T-cell (primary cell): Measurements from ENCODE around the gene UROC1. TPM values are rescaled to one million over a fixed set of nuclear protein-coding genes. Genes with fewer than 3 reads are reported as not detected.

Experiments used
- ATAC-seq, 4 experiments: fragments of 200-7000 bp in 3 of 4; fragments of 150-1000 bp in 1 of 4; cut with Tn5 transposase; replicated peaks in 1 of 4; 1 replicate in 3 of 4; 2 replicates in 1 of 4; pipeline ENCODE4 v1.10.0; 2021; ENCODE audit warnings: moderate library complexity in 3 of 4, mild to moderate bottlenecking in 2 of 4, moderate number of reproducible peaks in 1 of 4
- CTCF ChIA-PET, 2 donors: fragments of 300-600 bp; sonication (Branson Sonifier 250); formaldehyde crosslinking; loops; one replicate each; lab custom pipeline; 2022; ENCODE audit warnings: antibody characterized with exemption in 2 of 2; lab: Charles Lee
- POLR2A ChIA-PET, 2 donors: fragments of 300-600 bp; sonication (Branson Sonifier 250); formaldehyde crosslinking; loops; one replicate each; lab custom pipeline; 2022; ENCODE audit warnings: antibody characterized with exemption in 2 of 2; lab: Charles Lee
- DNase-seq, 35 experiments: peaks; one replicate each; pipeline versions ENCODE4 v3.0.0 to v3.0.0-alpha.2; 2013 to 2023
- H3K27ac ChIP-seq: one replicate; pipeline ENCODE4 v1.5.1; 2013; ENCODE audit warnings: low read length
- H3K27me3 ChIP-seq, 2 experiments: replicated peaks in 1 of 2; 1 replicate in 1 of 2; 2 replicates in 1 of 2; pipeline versions ENCODE4 v1.6.1 to v1.7.0; 2013; ENCODE audit warnings: low read length in 1 of 2, mixed read lengths in 1 of 2; ENCODE audit not compliant: control insufficient read depth in 2 of 2, insufficient read depth in 2 of 2; ENCODE audit errors: extremely low read depth in 1 of 2
- H3K36me3 ChIP-seq, 2 donors: 1 replicate in 1 of 2; 2 replicates in 1 of 2; pipeline versions ENCODE4 v1.6.1 to v1.7.0; 2013; ENCODE audit warnings: low read length in 1 of 2; ENCODE audit not compliant: control insufficient read depth in 2 of 2, insufficient read depth in 1 of 2; ENCODE audit errors: extremely low read depth in 1 of 2
- H3K4me1 ChIP-seq, 2 experiments: 1 replicate in 1 of 2; 2 replicates in 1 of 2; pipeline versions ENCODE4 v1.6.1 to v1.7.0; 2013; ENCODE audit warnings: low read length in 2 of 2, mixed read lengths in 1 of 2; ENCODE audit not compliant: insufficient read depth in 2 of 2, control insufficient read depth in 1 of 2; ENCODE audit errors: extremely low read depth in 1 of 2
- H3K4me3 ChIP-seq, 2 donors: 1 replicate in 1 of 2; 2 replicates in 1 of 2; pipeline versions ENCODE4 v1.5.1 to v1.7.0; 2013; ENCODE audit warnings: mild to moderate bottlenecking in 2 of 2, low read length in 1 of 2, moderate library complexity in 1 of 2; ENCODE audit not compliant: control insufficient read depth in 1 of 2; ENCODE audit errors: extremely low read depth in 1 of 2
- H3K9me3 ChIP-seq: 2 replicates; pipeline ENCODE4 v1.7.0; 2013
- H3K27ac Mint-ChIP-seq, 2 donors: one replicate each; pipeline ENCODE4 v1.8.0; 2020 to 2021; ENCODE audit warnings: mild to moderate bottlenecking in 2 of 2, mixed read lengths in 2 of 2
- H3K27me3 Mint-ChIP-seq, 2 donors: one replicate each; pipeline ENCODE4 v1.8.0; 2021 to 2022; ENCODE audit warnings: mixed read lengths in 2 of 2
- H3K36me3 Mint-ChIP-seq: one replicate; pipeline ENCODE4 v1.8.0; 2021; ENCODE audit warnings: mixed read lengths
- H3K4me1 Mint-ChIP-seq, 3 donors: one replicate each; pipeline ENCODE4 v1.8.0; 2020 to 2022; ENCODE audit warnings: mixed read lengths in 3 of 3, mild to moderate bottlenecking in 1 of 3
- H3K4me3 Mint-ChIP-seq, 3 donors: one replicate each; pipeline ENCODE4 v1.8.0; 2020 to 2022; ENCODE audit warnings: mild to moderate bottlenecking in 3 of 3, mixed read lengths in 3 of 3, moderate library complexity in 3 of 3
- H3K9me3 Mint-ChIP-seq, 3 donors: one replicate each; pipeline ENCODE4 v1.8.0; 2020 to 2022; ENCODE audit warnings: mixed read lengths in 3 of 3
- WGBS: methylation state at CpG from one replicate; pipeline ENCODE4 v1.1.5; 2013; ENCODE audit warnings: missing lambda C conversion rate; ENCODE audit not compliant: insufficient coverage; 5-methylcytosine and 5-hydroxymethylcytosine counted together
- total RNA-seq, 35 experiments: library from RNA in 6 of 35; stranded (reverse) in 6 of 35; fragments of 120-200 nt in 1 of 35; gene quantifications; one replicate each; pipeline versions ENCODE4 v1.2.1 to v1.2.4 and lab custom pipeline; 2013 to 2026

The UROC1 gene
- total RNA-seq, 5 donors from 2014 or later (not counting 1 experiment from before 2014, with no cell fraction given): 0.09 TPM; not detected in 4

- Mint-ChIP-seq H3K36me3 (peaks cover 44% of the 10 kb centered on the region), H3K4me3 (no peak overlapping the region), H3K4me1 (no peaks in the 10 kb centered on the region), H3K9me3 (no peaks in the 10 kb centered on the region), H3K27ac (peak overlapping the region in 1 of 2 donors; percentile 44), H3K27me3 (no peaks in the 10 kb centered on the region)
- ChIA-PET CTCF (no interaction called here), POLR2A (no interaction called here)
- Histone ChIP-seq H3K4me1 (no peaks in the 10 kb centered on the region), H3K4me3 (no peak overlapping the region), H3K9me3 (no peaks in the 10 kb centered on the region), H3K27ac (no peak overlapping the region), H3K27me3 (no peaks in the 10 kb centered on the region), H3K36me3 (peaks cover 12 to 58% of the 10 kb centered on the region in 2 donors)
- ATAC-seq (no peak), DNase-seq (peak in 1 of 35 experiments; percentile 3)
- WGBS: 99% methylated on average over 10 of the region's 12 CpGs
Observed at GRCh38 chr3:126439968-126440708, 77.4 kb downstream of the UROC1 start.

DNA sequence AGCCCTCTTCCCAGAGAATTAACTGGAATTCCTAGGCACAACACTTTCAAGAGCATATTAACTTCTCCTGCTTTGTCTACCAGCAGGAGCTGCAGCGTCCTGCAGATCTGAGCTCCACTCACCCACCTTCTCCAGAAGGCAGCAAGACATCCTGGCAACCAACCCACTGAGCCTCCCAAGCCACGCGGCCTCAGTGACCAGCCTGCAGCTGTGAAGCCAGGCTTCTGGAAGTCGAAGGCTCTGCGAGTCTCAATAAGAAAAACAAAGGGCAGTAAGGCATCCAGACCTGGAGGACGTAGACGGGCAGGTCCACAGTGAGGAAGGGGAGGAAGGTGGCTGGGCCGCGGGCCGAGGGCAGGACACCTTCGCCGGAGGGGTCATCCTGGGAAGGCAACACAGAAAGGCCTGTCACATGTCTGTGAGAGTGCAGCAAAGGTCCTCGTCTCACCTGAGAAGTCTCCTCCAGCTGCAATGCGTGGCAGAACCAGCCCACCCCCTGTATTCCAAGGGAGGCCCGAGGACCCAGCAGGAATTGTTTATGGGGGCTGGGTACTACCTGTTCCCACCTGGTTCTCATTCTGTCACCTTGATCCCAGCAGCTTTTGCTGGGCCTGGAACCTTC is 78.1 kb downstream of the UROC1 start:
- no peaks in the 10 kb centered on the region for H3K4me1 Mint-ChIP-seq
- DNase-seq (peak in 1 of 35 experiments; percentile 3), ATAC-seq (no peak)
- Histone ChIP-seq H3K27me3 (no peaks in the 10 kb centered on the region), H3K36me3 (peaks cover 15 to 62% of the 10 kb centered on the region in 2 donors), H3K4me1 (no peaks in the 10 kb centered on the region), H3K4me3 (no peak overlapping the region), H3K9me3 (no peaks in the 10 kb centered on the region), H3K27ac (no peak overlapping the region)
- POLR2A ChIA-PET: no interaction called here
- no peaks in the 10 kb centered on the region for H3K27me3 Mint-ChIP-seq
- no peak overlapping the region for H3K27ac Mint-ChIP-seq
- CTCF ChIA-PET: interaction anchor here in 1 of 2 donors (0.7 kb wide), 1 partner anchor 575 kb away, joined by 3 read pairs; no protein-coding TSS in a partner anchor
- H3K36me3 Mint-ChIP-seq: peaks cover 50% of the 10 kb centered on the region
- no peaks in the 10 kb centered on the region for H3K9me3 Mint-ChIP-seq
- WGBS: 98% methylated on average over 10 of the region's 15 CpGs
- no peak overlapping the region for H3K4me3 Mint-ChIP-seq

- Histone ChIP-seq H3K36me3 (peaks cover 15 to 62% of the 10 kb centered on the region in 2 donors), H3K4me1 (no peaks in the 10 kb centered on the region), H3K27ac (no peak overlapping the region), H3K27me3 (no peaks in the 10 kb centered on the region), H3K4me3 (no peak overlapping the region), H3K9me3 (no peaks in the 10 kb centered on the region)
- Mint-ChIP-seq H3K27me3 (no peaks in the 10 kb centered on the region), H3K4me1 (no peaks in the 10 kb centered on the region), H3K27ac (no peak overlapping the region), H3K4me3 (no peak overlapping the region), H3K9me3 (no peaks in the 10 kb centered on the region), H3K36me3 (peaks cover 52% of the 10 kb centered on the region)
- POLR2A ChIA-PET: no interaction called here
- 100% methylated on average over 8 of the region's 10 CpGs for WGBS
- CTCF ChIA-PET: interaction anchor here in 1 of 2 donors (0.7 kb wide), 1 partner anchor 574 kb away, joined by 3 read pairs; no protein-coding TSS in a partner anchor
- peak in 1 of 35 experiments; percentile 3 for DNase-seq
- ATAC-seq: no peak
Observed at GRCh38 chr3:126438746-126439145, 78.8 kb downstream of the UROC1 start.

GRCh38 chr3:126438186-126438585 is 79.4 kb downstream of the UROC1 start:
- Mint-ChIP-seq H3K4me3 (no peak overlapping the region), H3K4me1 (no peaks in the 10 kb centered on the region), H3K9me3 (no peaks in the 10 kb centered on the region), H3K36me3 (peaks cover 53% of the 10 kb centered on the region), H3K27ac (no peak overlapping the region), H3K27me3 (no peaks in the 10 kb centered on the region)
- no peaks in the 10 kb centered on the region for H3K27me3 ChIP-seq
- no peak overlapping the region for H3K4me3 ChIP-seq
- ATAC-seq: no peak
- POLR2A ChIA-PET: no interaction called here
- no peak overlapping the region for H3K27ac ChIP-seq
- H3K36me3 ChIP-seq: peaks cover 18 to 62% of the 10 kb centered on the region in 2 donors
- no peak for DNase-seq
- WGBS: 96% methylated on average over 6 of the region's 8 CpGs
- CTCF ChIA-PET: no interaction called here
- no peaks in the 10 kb centered on the region for H3K4me1 ChIP-seq
- no peaks in the 10 kb centered on the region for H3K9me3 ChIP-seq

- POLR2A ChIA-PET: no interaction called here
- Mint-ChIP-seq H3K27ac (no peak overlapping the region), H3K9me3 (no peaks in the 10 kb centered on the region), H3K27me3 (no peaks in the 10 kb centered on the region), H3K36me3 (peaks cover 59% of the 10 kb centered on the region), H3K4me3 (no peak overlapping the region), H3K4me1 (no peaks in the 10 kb centered on the region)
- DNase-seq (no peak), ATAC-seq (no peak)
- H3K4me1 ChIP-seq: no peaks in the 10 kb centered on the region
- no peaks in the 10 kb centered on the region for H3K9me3 ChIP-seq
- H3K36me3 ChIP-seq: peaks cover 15 to 60% of the 10 kb centered on the region in 2 donors
- no peak overlapping the region for H3K27ac ChIP-seq
- CTCF ChIA-PET: no interaction called here
- WGBS: 88% methylated on average over 5 of the region's 18 CpGs
- H3K27me3 ChIP-seq: no peaks in the 10 kb centered on the region
- no peak overlapping the region for H3K4me3 ChIP-seq
Observed at GRCh38 chr3:126436826-126437717, 80.5 kb downstream of the UROC1 start.
